ENCODE data around the gene ALG11.
"Not testable (repeated sequence)": the region's sequence is repeated elsewhere in the genome, so short reads cannot be mapped to it uniquely, and the experiment has no call there.

DNA sequence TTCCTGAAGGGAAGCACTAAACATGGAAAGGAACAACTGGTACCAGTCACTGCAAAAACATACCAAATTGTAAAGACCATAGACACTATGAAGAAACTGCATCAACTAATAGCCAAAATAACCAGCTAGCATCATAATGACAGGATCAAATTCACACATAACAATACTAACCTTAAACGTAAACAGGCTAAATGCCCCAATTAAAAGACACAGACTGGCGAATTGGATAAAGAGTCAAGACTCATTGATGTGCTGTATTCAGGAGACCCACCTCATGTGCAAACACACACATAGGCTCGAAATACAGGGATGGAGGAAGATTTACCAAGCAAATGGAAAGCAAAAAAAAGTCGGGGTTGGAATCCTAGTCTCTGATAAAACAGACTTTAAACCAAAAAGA, 27.3 kb upstream of the ALG11 start:
- not testable (repeated sequence) for TF ChIP-seq EZH2 (IDR thresholded peaks at IDR 0.05; ENCODE audit: low read length, missing control alignments)
- TF ChIP-seq, protein P1, sequence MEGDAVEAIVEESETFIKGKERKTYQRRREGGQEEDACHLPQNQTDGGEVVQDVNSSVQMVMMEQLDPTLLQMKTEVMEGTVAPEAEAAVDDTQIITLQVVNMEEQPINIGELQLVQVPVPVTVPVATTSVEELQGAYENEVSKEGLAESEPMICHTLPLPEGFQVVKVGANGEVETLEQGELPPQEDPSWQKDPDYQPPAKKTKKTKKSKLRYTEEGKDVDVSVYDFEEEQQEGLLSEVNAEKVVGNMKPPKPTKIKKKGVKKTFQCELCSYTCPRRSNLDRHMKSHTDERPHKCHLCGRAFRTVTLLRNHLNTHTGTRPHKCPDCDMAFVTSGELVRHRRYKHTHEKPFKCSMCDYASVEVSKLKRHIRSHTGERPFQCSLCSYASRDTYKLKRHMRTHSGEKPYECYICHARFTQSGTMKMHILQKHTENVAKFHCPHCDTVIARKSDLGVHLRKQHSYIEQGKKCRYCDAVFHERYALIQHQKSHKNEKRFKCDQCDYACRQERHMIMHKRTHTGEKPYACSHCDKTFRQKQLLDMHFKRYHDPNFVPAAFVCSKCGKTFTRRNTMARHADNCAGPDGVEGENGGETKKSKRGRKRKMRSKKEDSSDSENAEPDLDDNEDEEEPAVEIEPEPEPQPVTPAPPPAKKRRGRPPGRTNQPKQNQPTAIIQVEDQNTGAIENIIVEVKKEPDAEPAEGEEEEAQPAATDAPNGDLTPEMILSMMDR (conservative IDR thresholded peaks at IDR 0.05 in 1 of 2, IDR thresholded peaks at IDR 0.05 in 1 of 2; ENCODE audit: low read depth in 1 of 2, low read length in 2 of 2): not testable (repeated sequence)
